DND-41 (cell line): Measurements from ENCODE around the gene RNLS.

Source experiments
- CTCF ChIP-seq: IDR thresholded peaks from 2 replicates; pipeline ENCODE4 v1.5.1; 2012; ENCODE audit warnings: borderline replicate concordance, low read length, moderate library complexity, mild to moderate bottlenecking; ENCODE audit not compliant: poor library complexity, severe bottlenecking; ENCODE audit errors: extremely low read depth
- EZH2 ChIP-seq: IDR thresholded peaks from 3 replicates; pipeline ENCODE4 v1.6.1; 2012; ENCODE audit warnings: borderline replicate concordance, low read depth, mild to moderate bottlenecking, moderate library complexity, low read length, inconsistent platforms; ENCODE audit not compliant: severe bottlenecking

- TF ChIP-seq CTCF: no peak
- TF ChIP-seq EZH2: no peak
These were observed 91.8 kb downstream of the RNLS start for GRCh38 chr10:88491314-88491713.
